ENCODE results near the gene NSG2.

GRCh38 chr5:174063082-174063756 lies 17.7 kb downstream of the NSG2 start:
- no peak for TF ChIP-seq CTCF (IDR thresholded peaks at IDR 0.05)
- no peak for TF ChIP-seq POLR2A (IDR thresholded peaks at IDR 0.05)
